Smooth muscle cell (in vitro differentiated cells): ENCODE data around the gene CDCP1. TPM values are rescaled to one million over a fixed set of nuclear protein-coding genes. Genes with fewer than 3 reads are reported as not detected.
"Not testable (repeated sequence)": the region's sequence is repeated elsewhere in the genome, so short reads cannot be mapped to it uniquely, and the experiment has no call there.

Source experiments
- DNase-seq: peaks from one replicate; lab custom pipeline; 2025; ENCODE audit not compliant: unreplicated experiment; lab: John Stamatoyannopoulos, UW
- H2AFZ ChIP-seq: fragments of 200-600 bp; sonication (generic); 2 replicates; pipeline ENCODE4 v1.6.0; 2016; ENCODE audit warnings: antibody characterized with exemption, low read depth, mild to moderate bottlenecking
- H3F3A ChIP-seq: fragments of 200-600 bp; sonication (generic); 2 replicates; pipeline ENCODE4 v1.6.0; 2017; ENCODE audit warnings: antibody characterized with exemption, low read depth
- H3K27ac ChIP-seq: fragments of 200-600 bp; sonication (generic); 2 replicates; pipeline ENCODE4 v1.5.1; 2016; ENCODE audit warnings: low read depth, mild to moderate bottlenecking
- H3K27me3 ChIP-seq: fragments of 200-600 bp; sonication (generic); 2 replicates; pipeline ENCODE4 v1.6.1; 2016; ENCODE audit warnings: low read depth, mild to moderate bottlenecking
- H3K36me3 ChIP-seq: fragments of 200-600 bp; sonication (generic); 2 replicates; pipeline ENCODE4 v1.5.1; 2016; ENCODE audit warnings: low read depth
- H3K4me1 ChIP-seq: fragments of 200-600 bp; sonication (generic); 2 replicates; pipeline ENCODE4 v1.5.1; 2016; ENCODE audit warnings: low read depth
- H3K4me2 ChIP-seq: fragments of 200-600 bp; sonication (generic); 2 replicates; pipeline ENCODE4 v1.6.0; 2016; ENCODE audit warnings: mild to moderate bottlenecking
- H3K4me3 ChIP-seq: fragments of 200-600 bp; sonication (generic); 2 replicates; pipeline ENCODE4 v1.5.1; 2016; ENCODE audit warnings: mild to moderate bottlenecking
- H3K79me2 ChIP-seq: fragments of 200-600 bp; sonication (generic); 2 replicates; pipeline ENCODE4 v1.6.0; 2016; ENCODE audit warnings: low read depth, mild to moderate bottlenecking
- H3K9ac ChIP-seq: fragments of 200-600 bp; sonication (generic); 2 replicates; pipeline ENCODE4 v1.6.0; 2016; ENCODE audit warnings: low read depth
- H3K9me3 ChIP-seq: fragments of 200-600 bp; sonication (generic); replicated peaks from 2 replicates; pipeline ENCODE4 v1.5.1; 2016; ENCODE audit warnings: low read depth
- H4K20me1 ChIP-seq: fragments of 200-600 bp; sonication (generic); 2 replicates; pipeline ENCODE4 v1.6.0; 2016; ENCODE audit warnings: low read depth
- WGBS: methylation state at CpG from one replicate; pipeline ENCODE4 v1.1.7; 2016; ENCODE audit warnings: low lambda C conversion rate; 5-methylcytosine and 5-hydroxymethylcytosine counted together
- polyA plus RNA-seq: library from polyadenylated mRNA; unstranded; fragments of >200 nt; fragmentation: Nextera tagmentation; extraction: Ambion mirVana; gene quantifications from 2 replicates; pipeline ENCODE4 v1.2.1, GENCODE V29; 2016
- total RNA-seq: library from RNA; depleted of rRNA; stranded (reverse); fragments of >200 nt; gene quantifications from 2 replicates; pipeline ENCODE4 v1.2.3, GENCODE V29; 2014
- TF ChIP-seq, protein P1 (sequence below): fragments of 200-600 bp; sonication (generic); IDR thresholded peaks from 2 replicates; pipeline ENCODE4 v1.5.1; 2017; ENCODE audit warnings: borderline replicate concordance, mild to moderate bottlenecking, antibody characterized with exemption; ENCODE audit not compliant: insufficient read depth, poor library complexity, severe bottlenecking

Gene CDCP1
- total and polyA plus RNA-seq, 2 experiments from 2014 or later = 2.5 to 7.9 TPM

GRCh38 chr3:45054196-45054857 is 91.9 kb downstream of the CDCP1 start:
- Histone ChIP-seq H2AFZ (no peak overlapping the region), H3K27ac (peak overlapping the region; percentile 90), H3K4me1 (peaks cover 20% of the 10 kb centered on the region), H3K36me3 (no peaks in the 10 kb centered on the region), H3K9ac (peak overlapping the region; percentile 71), H3K79me2 (no peaks in the 10 kb centered on the region), H4K20me1 (no peaks in the 10 kb centered on the region), H3F3A (peaks cover 32% of the 10 kb centered on the region), H3K9me3 (no peaks in the 10 kb centered on the region), H3K4me3 (no peak overlapping the region), H3K27me3 (no peaks in the 10 kb centered on the region), H3K4me2 (peak overlapping the region; percentile 70)
- TF ChIP-seq, protein P1, sequence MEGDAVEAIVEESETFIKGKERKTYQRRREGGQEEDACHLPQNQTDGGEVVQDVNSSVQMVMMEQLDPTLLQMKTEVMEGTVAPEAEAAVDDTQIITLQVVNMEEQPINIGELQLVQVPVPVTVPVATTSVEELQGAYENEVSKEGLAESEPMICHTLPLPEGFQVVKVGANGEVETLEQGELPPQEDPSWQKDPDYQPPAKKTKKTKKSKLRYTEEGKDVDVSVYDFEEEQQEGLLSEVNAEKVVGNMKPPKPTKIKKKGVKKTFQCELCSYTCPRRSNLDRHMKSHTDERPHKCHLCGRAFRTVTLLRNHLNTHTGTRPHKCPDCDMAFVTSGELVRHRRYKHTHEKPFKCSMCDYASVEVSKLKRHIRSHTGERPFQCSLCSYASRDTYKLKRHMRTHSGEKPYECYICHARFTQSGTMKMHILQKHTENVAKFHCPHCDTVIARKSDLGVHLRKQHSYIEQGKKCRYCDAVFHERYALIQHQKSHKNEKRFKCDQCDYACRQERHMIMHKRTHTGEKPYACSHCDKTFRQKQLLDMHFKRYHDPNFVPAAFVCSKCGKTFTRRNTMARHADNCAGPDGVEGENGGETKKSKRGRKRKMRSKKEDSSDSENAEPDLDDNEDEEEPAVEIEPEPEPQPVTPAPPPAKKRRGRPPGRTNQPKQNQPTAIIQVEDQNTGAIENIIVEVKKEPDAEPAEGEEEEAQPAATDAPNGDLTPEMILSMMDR = no peak
- DNase-seq = no peak
- 84% methylated on average over 3 of the region's 3 CpGs for WGBS

GRCh38 chr3:45053805-45054195 is 92.4 kb downstream of the CDCP1 start:
- 47% methylated on average over 1 of the region's 1 CpG for WGBS
- not testable (repeated sequence) for H3K9ac ChIP-seq, H3K4me2 ChIP-seq, DNase-seq, H4K20me1 ChIP-seq, H3K27me3 ChIP-seq, H3K9me3 ChIP-seq, H3K36me3 ChIP-seq, H2AFZ ChIP-seq, H3K4me3 ChIP-seq, H3K27ac ChIP-seq, H3K79me2 ChIP-seq
- Histone ChIP-seq H3F3A (peaks cover 32% of the 10 kb centered on the region), H3K4me1 (peaks cover 20% of the 10 kb centered on the region)

GRCh38 chr3:45051685-45052084 is 94.5 kb downstream of the CDCP1 start:
- Histone ChIP-seq H3K9ac (no peak overlapping the region), H3K4me2 (no peak overlapping the region), H3K36me3 (no peaks in the 10 kb centered on the region)

GRCh38 chr3:45049807-45050206 is 96.4 kb downstream of the CDCP1 start:
- Histone ChIP-seq H3K27ac (no peak overlapping the region), H3K4me3 (no peak overlapping the region), H3K9me3 (no peaks in the 10 kb centered on the region), H3K27me3 (no peaks in the 10 kb centered on the region), H3F3A (peaks cover 6% of the 10 kb centered on the region), H3K4me1 (peaks cover 5% of the 10 kb centered on the region), H2AFZ (no peak overlapping the region), H3K79me2 (no peaks in the 10 kb centered on the region), H3K4me2 (no peak overlapping the region), H4K20me1 (no peaks in the 10 kb centered on the region), H3K9ac (no peak overlapping the region), H3K36me3 (no peaks in the 10 kb centered on the region)
- TF ChIP-seq, protein P1 = no peak
- no peak for DNase-seq
- 92% methylated on average over 4 of the region's 4 CpGs for WGBS

More at GRCh38 chr3:45051685-45052084, 94.5 kb downstream of the CDCP1 start:
- no peak for DNase-seq
- no peak overlapping the region for H3K4me3 ChIP-seq
- no peak overlapping the region for H3K27ac ChIP-seq
- no peaks in the 10 kb centered on the region for H3K9me3 ChIP-seq
- TF ChIP-seq, protein P1 = no peak
- H3K27me3 ChIP-seq = no peaks in the 10 kb centered on the region
- 96% methylated on average over 6 of the region's 6 CpGs for WGBS
- H2AFZ ChIP-seq = no peak overlapping the region
- peaks cover 24% of the 10 kb centered on the region for H3F3A ChIP-seq
- no peaks in the 10 kb centered on the region for H3K79me2 ChIP-seq
- H3K4me1 ChIP-seq = peaks cover 20% of the 10 kb centered on the region
- H4K20me1 ChIP-seq = no peaks in the 10 kb centered on the region
